Type B pancreatic cell (in vitro differentiated cells): Measurements from ENCODE around the gene ZNF74. TPM values are rescaled to one million over a fixed set of nuclear protein-coding genes. Genes with fewer than 3 reads are reported as not detected.
A peak's percentile ranks its signal among the peaks of the same experiment; 100 is the strongest.
"Not testable (repeated sequence)": the region's sequence is repeated elsewhere in the genome, so short reads cannot be mapped to it uniquely, and the experiment has no call there.

Source experiments
- DNase-seq: peaks from one replicate; pipeline ENCODE4 v3.0.0; 2021; ENCODE audit warnings: mixed read lengths; ENCODE audit not compliant: unreplicated experiment; ENCODE audit errors: extremely low spot score
- H3K27ac Mint-ChIP-seq: 2 replicates; pipeline ENCODE4 v1.8.0; 2021; ENCODE audit warnings: mild to moderate bottlenecking, mixed read lengths
- H3K27me3 Mint-ChIP-seq: 2 replicates; pipeline ENCODE4 v1.8.0; 2021; ENCODE audit warnings: mixed read lengths
- H3K36me3 Mint-ChIP-seq: 2 replicates; pipeline ENCODE4 v1.8.0; 2021; ENCODE audit warnings: mixed read lengths
- H3K4me1 Mint-ChIP-seq: one replicate; pipeline ENCODE4 v1.8.0; 2021; ENCODE audit warnings: mixed read lengths; ENCODE audit not compliant: unreplicated experiment
- H3K4me3 Mint-ChIP-seq: 2 replicates; pipeline ENCODE4 v1.8.0; 2021; ENCODE audit warnings: mild to moderate bottlenecking, mixed read lengths
- H3K9me3 Mint-ChIP-seq: 2 replicates; pipeline ENCODE4 v1.8.0; 2021; ENCODE audit warnings: mixed read lengths
- total RNA-seq: library from RNA; stranded (reverse); gene quantifications from 2 replicates; pipeline ENCODE4 v1.2.1, GENCODE V29; 2021; ENCODE audit warnings: low replicate concordance
- TF ChIP-seq, protein P1 (sequence below): fragments of 200-600 bp; sonication (generic); conservative IDR thresholded peaks from 2 replicates; pipeline ENCODE4 v1.5.0; 2021; ENCODE audit warnings: antibody characterized with exemption, mild to moderate bottlenecking

ZNF74 gene
- total RNA-seq, 1 donor from 2014 or later, result 39.5 TPM

DNA sequence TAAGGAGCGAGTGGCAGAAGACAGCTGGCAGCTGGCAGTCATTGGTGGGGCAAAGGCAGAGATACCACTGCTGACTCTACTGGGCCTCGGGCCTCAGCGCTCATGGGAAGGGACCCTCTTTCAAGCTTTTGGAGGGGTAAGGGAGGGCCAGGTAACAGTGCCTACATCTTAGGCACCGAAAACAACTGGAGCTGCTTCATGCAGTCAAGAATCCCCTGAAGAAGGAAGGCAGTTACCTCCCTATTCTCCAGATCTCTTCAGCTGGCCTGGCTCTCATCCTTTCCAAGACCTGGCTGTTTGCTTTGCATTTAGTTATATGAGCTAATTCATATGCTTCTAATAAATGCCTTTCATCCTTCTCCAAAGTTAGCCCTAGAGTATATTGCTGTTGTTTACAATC is 15.8 kb upstream of the ZNF74 start:
- Mint-ChIP-seq H3K27me3 (peaks cover 7% of the 10 kb centered on the region), H3K27ac (no peak overlapping the region), H3K4me1 (no peaks in the 10 kb centered on the region), H3K4me3 (no peak overlapping the region), H3K36me3 (no peaks in the 10 kb centered on the region), H3K9me3 (no peaks in the 10 kb centered on the region)
- TF ChIP-seq, protein P1, sequence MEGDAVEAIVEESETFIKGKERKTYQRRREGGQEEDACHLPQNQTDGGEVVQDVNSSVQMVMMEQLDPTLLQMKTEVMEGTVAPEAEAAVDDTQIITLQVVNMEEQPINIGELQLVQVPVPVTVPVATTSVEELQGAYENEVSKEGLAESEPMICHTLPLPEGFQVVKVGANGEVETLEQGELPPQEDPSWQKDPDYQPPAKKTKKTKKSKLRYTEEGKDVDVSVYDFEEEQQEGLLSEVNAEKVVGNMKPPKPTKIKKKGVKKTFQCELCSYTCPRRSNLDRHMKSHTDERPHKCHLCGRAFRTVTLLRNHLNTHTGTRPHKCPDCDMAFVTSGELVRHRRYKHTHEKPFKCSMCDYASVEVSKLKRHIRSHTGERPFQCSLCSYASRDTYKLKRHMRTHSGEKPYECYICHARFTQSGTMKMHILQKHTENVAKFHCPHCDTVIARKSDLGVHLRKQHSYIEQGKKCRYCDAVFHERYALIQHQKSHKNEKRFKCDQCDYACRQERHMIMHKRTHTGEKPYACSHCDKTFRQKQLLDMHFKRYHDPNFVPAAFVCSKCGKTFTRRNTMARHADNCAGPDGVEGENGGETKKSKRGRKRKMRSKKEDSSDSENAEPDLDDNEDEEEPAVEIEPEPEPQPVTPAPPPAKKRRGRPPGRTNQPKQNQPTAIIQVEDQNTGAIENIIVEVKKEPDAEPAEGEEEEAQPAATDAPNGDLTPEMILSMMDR, result no peak
- DNase-seq, result peak; percentile 47

DNA sequence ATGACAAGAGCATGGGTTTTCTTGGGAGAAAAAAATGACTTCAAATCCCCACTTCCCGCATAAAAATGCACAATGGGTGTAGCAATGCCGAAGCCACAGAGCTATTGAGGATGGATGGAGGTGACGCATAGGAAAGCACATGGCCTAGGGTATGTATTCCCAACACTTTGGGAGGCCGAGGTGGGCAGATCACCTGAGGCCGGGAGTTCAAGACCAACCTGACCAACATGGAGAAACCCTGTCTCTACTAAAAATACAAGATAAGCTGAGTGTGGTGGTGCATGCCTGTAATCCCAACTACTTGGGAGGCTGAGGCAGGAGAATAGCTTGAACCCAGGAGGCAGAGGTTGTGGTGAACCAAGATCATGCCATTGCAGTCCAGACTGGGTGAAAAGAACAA is 15.3 kb upstream of the ZNF74 start:
- not testable (repeated sequence) for H3K4me3 Mint-ChIP-seq, H3K27me3 Mint-ChIP-seq, H3K36me3 Mint-ChIP-seq, H3K27ac Mint-ChIP-seq, H3K9me3 Mint-ChIP-seq, H3K4me1 Mint-ChIP-seq
- peak; percentile 24 for DNase-seq

DNA sequence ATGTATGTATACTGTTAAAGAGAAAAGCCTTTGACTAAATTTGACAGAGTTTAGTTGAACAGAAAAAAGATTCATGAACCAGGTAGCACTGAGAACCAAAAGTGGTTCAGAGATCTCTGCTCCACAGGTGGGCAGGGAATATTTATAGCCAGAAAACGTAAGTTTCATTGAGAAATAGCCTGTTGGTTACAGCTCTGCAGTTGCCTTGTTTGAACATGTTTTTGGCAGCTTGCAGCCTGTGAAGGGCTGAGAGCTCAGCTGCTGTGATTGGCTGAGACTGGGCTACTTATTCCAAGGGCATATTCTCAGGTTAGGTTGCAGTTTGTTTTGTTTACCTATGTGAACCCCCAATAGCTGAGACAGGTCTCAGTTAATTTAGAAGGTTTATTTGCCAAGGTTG is 13.5 kb upstream of the ZNF74 start:
- peaks cover 12% of the 10 kb centered on the region for H3K27me3 Mint-ChIP-seq
- H3K4me3 Mint-ChIP-seq, result no peak overlapping the region

DNA sequence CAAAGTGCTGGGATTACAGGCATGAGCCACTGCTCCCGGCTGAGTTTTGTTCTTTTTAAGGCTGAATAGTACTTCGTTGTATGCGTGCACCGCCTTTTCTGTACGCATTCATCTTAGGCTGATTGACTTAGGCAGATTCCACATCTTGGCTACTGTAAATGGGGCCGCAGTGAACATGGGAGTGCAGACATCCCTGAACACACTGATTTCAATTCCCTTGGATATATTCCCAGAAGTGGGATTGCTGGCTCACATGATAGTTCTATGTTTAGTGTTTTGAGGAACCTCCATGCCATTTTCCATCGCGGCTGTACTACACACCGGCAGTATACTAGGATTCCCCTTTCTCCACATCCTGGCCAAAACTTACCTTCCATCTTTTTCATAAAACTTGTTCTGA is 10.4 kb upstream of the ZNF74 start:
- TF ChIP-seq, protein P1, result no peak
- Mint-ChIP-seq H3K4me1 (no peaks in the 10 kb centered on the region), H3K9me3 (no peaks in the 10 kb centered on the region), H3K36me3 (no peaks in the 10 kb centered on the region), H3K27me3 (peaks cover 12% of the 10 kb centered on the region), H3K27ac (no peak overlapping the region), H3K4me3 (no peak overlapping the region)
- DNase-seq, result peak; percentile 25

More for the DNA sequence above, 13.5 kb upstream of the ZNF74 start:
- TF ChIP-seq, protein P1, result no peak
- peak; percentile 2 for DNase-seq
- Mint-ChIP-seq H3K9me3 (no peaks in the 10 kb centered on the region), H3K4me1 (no peaks in the 10 kb centered on the region), H3K27ac (no peak overlapping the region), H3K36me3 (no peaks in the 10 kb centered on the region)

DNA sequence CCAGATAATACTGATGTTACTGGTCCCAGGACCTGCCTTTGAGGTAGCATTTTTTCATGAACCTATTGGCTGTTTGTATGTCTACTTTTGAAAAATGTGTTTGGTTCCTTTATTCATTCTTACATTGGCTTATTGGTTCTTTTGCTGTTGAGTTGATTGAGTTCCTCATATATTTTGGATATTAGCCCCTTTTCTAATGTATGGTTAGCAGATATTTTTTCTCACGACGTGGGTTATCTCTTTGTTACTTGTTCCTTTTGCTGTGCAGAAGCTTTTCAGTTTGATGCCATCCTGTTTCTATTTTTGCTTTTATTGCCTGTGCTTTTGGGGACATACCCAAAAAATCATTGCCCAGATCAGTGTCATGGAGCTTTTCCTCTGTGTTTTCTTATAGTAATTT is 9.8 kb upstream of the ZNF74 start:
- no peak for DNase-seq
- H3K4me1 Mint-ChIP-seq, result no peaks in the 10 kb centered on the region
- peaks cover 12% of the 10 kb centered on the region for H3K27me3 Mint-ChIP-seq
- TF ChIP-seq, protein P1, result no peak
- no peaks in the 10 kb centered on the region for H3K9me3 Mint-ChIP-seq
- no peak overlapping the region for H3K27ac Mint-ChIP-seq
- no peaks in the 10 kb centered on the region for H3K36me3 Mint-ChIP-seq
- no peak overlapping the region for H3K4me3 Mint-ChIP-seq

DNA sequence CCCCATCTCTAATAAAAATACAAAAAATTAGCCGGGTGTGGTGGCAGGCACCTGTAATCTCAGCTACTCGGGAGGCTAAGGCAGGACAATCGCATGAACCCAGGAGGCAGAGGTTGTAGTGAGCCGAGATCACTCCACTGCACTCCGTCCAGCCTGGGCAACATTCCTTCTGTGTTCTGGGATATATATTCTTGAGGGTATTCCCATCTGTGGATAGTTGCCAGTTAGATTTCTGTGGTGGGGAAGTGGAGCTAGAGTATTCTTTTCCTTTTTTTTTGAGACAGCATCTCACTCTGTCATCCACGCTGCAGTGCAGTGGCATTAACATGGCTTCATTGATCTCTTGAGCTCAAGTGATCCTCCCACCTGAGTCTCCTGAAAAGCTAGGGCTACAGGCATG is 9.1 kb upstream of the ZNF74 start:
- Mint-ChIP-seq H3K36me3 (no peaks in the 10 kb centered on the region), H3K9me3 (no peaks in the 10 kb centered on the region), H3K27me3 (peaks cover 12% of the 10 kb centered on the region), H3K4me3 (no peak overlapping the region), H3K27ac (no peak overlapping the region), H3K4me1 (no peaks in the 10 kb centered on the region)
- TF ChIP-seq, protein P1, result no peak
- DNase-seq, result peak; percentile 15
